HG02884 (cell line): Measurements from ENCODE around the gene PROSER3.

Experiments used
- ATAC-seq: cut with Tn5 transposase; IDR thresholded peaks from one replicate; pipeline ENCODE4 v1.9.1; 2021; ENCODE audit warnings: mild to moderate bottlenecking, moderate library complexity; ENCODE audit not compliant: unreplicated experiment

Gene PROSER3

GRCh38 chr19:35775298-35776101, 17.5 kb downstream of the PROSER3 start, which contains the start of gene ARHGAP33:
TSS of gene ARHGAP33 (plus strand) at chr19:35775564. CDS start at chr19:35775659, 95 bp downstream.
- ATAC-seq = peak; percentile 88

- no peak for ATAC-seq
Observed at GRCh38 chr19:35776102-35776788, 18.3 kb downstream of the PROSER3 start.

GRCh38 chr19:35777086-35777841, 19.3 kb downstream of the PROSER3 start:
- no peak for ATAC-seq

GRCh38 chr19:35777961-35778360, 20.0 kb downstream of the PROSER3 start:
- no peak for ATAC-seq

GRCh38 chr19:35779033-35779432, 21.1 kb downstream of the PROSER3 start:
- ATAC-seq = no peak

GRCh38 chr19:35780058-35780457, 22.1 kb downstream of the PROSER3 start:
- no peak for ATAC-seq

GRCh38 chr19:35780717-35781116, 22.7 kb downstream of the PROSER3 start:
- no peak for ATAC-seq

GRCh38 chr19:35781650-35782049, 23.7 kb downstream of the PROSER3 start:
- ATAC-seq = no peak

GRCh38 chr19:35782589-35782988, 24.6 kb downstream of the PROSER3 start:
- no peak for ATAC-seq

- ATAC-seq = no peak
Observed at GRCh38 chr19:35783469-35784434, 25.8 kb downstream of the PROSER3 start.

GRCh38 chr19:35784503-35785338, 26.7 kb downstream of the PROSER3 start:
- ATAC-seq = no peak

- no peak for ATAC-seq
Observed at GRCh38 chr19:35785339-35785627, 27.3 kb downstream of the PROSER3 start.

GRCh38 chr19:35786299-35787160, 28.6 kb downstream of the PROSER3 start:
- ATAC-seq = no peak

- ATAC-seq = no peak
Observed at GRCh38 chr19:35787227-35787799, 29.3 kb downstream of the PROSER3 start.

- ATAC-seq = no peak
Observed at GRCh38 chr19:35788205-35788960, 30.4 kb downstream of the PROSER3 start.

GRCh38 chr19:35789195-35789977, 31.4 kb downstream of the PROSER3 start:
- no peak for ATAC-seq
